ENCODE results near the gene TEKT2.
A peak's percentile ranks its signal among the peaks of the same experiment; 100 is the strongest.

Gene TEKT2

DNA sequence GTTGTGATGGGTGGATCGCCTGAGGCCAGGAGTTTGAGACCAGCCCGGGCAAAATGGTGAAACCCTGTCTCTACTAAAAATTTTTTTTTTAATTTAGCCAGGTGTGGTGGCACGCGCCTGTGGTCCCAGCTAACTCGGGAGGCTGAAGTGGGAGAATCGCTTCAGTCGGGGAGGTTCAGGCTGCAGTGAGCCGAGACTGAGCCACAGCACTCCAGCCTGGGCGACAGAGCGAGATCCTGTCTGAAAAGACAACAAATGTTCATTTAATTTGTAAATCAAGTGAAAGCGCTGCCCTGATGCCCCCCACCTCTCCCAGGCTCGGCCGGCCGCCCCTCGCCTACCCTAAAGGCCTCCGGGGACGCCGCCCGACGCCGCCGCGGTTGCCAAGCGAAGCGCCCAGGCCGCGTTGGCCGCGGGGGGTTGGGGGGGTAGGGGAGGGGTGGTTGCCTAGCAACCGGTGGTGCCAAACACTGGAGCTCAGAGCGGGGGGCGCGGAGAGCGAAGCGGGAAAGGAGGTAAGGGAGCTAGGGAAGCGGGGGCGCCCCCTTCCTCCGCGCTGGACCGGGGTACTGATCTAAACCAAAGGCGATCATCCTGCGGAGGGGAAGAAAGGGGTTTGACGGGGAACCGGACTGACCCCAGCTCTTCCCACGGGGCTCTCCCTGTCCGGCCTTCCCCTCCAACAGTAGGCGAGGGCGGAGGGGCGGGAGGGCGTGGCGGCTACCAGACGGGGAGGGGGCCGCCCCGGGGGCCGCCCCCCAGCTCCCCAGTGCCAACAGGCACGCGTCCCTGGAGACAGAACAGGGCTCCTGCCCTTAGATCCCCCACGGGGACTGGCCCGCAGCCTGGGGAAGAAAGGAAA lies at the start of gene TEKT2:
Gene TEKT2 (plus strand): TSS at position 460 of the 862 bp plus-strand sequence. CDS start 828 bp downstream, outside the sequence.
- no peak for DNase-seq

DNA sequence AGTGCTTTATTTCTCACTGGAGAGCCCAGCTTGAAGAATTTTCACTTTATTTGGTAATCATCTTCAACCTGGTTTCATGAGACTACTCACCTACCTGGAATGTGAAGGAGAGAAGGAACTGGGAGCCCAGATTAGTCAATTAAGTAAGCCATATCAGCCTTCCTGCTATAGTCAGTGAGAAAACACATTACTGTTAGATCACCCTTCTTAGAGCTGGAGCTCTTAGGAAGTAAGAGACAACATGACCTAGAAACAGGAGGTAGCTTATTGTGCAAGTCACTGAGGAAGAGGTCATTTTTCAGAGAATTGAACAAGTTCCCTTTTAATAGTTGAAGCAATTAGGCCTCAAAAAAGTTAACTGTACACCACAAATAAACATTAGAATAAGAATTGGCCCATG lies 49.2 kb upstream of the TEKT2 start:
- peak; percentile 90 for DNase-seq

- DNase-seq, result no peak
Measured at GRCh38 chr1:36035154-36035553, 48.7 kb upstream of the TEKT2 start.

- no peak for DNase-seq
Measured at GRCh38 chr1:36040238-36040637, 43.7 kb upstream of the TEKT2 start.

GRCh38 chr1:36051821-36052220 lies 32.1 kb upstream of the TEKT2 start:
- no peak for DNase-seq

DNA sequence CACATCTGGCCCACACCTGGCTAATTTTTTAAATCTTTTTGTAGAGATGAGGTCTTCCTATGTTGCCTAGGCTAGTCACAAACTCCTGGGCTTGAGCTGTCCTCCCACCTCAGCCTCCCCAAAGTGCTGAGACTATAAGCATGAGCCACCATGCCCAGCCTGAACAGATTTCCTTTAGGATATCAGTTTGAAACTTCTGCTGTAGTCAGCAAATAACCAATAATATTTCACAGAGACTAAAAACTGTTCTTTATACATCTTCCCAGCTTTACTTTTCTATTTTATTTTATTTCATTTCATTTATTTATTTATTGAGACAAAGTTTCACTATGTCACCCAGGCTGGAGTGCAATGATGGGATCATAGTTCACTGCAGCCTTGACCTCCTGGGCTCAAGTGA lies 29.9 kb upstream of the TEKT2 start:
- no peak for DNase-seq

GRCh38 chr1:36055706-36056105 lies 28.2 kb upstream of the TEKT2 start:
- no peak for DNase-seq

- no peak for DNase-seq
Measured at GRCh38 chr1:36062315-36062714, 21.6 kb upstream of the TEKT2 start.

DNA sequence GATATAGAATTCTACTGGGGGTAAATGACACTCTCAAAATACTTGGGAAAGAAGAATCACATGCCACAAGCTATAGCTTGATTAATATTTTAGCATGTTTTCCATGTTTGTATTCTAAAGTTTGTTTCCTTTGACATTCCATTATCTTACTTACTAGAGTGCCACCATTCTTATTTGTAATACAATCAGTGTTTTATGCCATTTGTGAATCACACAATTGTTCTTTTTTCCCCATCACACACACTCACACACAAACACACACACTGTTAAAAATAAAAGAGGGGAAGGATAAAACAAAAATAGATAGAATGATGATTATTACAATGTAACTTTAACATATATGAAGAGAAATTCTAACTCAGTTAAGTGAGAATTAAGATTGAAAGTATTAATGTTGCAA lies 16.0 kb upstream of the TEKT2 start:
- no peak for DNase-seq

- DNase-seq, result no peak
Measured at GRCh38 chr1:36068866-36069265, 15.0 kb upstream of the TEKT2 start.

GRCh38 chr1:36070349-36070748 lies 13.5 kb upstream of the TEKT2 start:
- DNase-seq, result no peak

- DNase-seq, result no peak
Measured at GRCh38 chr1:36076979-36077573, 6.8 kb upstream of the TEKT2 start.

DNA sequence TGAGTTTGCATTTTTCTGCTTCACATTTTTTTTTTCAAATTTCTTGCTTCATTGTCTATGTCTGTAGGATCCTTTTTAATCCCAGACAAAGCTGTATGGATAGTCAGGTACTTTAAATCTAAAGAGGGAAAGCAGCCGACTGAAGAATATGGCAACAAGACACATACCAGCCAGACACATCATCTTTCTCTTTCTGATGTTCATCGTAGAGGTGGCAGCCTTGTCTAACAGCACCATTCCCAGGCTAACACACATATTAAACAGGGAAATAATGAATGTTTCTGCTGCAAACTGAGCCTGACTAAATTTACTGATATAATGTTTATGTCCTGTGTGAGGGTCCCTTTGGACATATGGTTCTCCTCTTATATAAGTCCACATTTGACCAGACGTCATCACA lies 3.7 kb upstream of the TEKT2 start:
- no peak for DNase-seq

DNA sequence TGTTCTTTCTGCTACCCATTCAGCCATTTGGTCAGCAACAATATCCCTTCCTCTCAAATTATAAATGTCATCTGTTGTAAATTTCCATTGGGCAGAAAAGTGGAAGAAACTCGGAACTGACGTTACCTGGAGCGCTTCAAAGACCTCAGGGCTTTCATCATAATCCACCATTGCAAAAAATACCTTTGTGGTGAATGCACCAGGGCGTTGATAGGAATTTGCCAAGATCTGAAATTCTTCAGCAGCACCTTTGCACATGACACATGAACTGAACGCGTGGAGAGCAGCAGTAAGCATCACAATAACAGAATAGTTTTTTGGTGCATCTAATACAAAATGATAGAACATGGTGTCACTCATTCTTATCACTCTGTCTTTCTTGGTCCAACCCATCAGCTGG lies 3.1 kb upstream of the TEKT2 start:
- DNase-seq, result no peak

- no peak for DNase-seq
Measured at GRCh38 chr1:36081926-36082485, 1.9 kb upstream of the TEKT2 start.

- no peak for DNase-seq
Measured at GRCh38 chr1:36083219-36083618, 675 bp upstream of the TEKT2 start.

DNA sequence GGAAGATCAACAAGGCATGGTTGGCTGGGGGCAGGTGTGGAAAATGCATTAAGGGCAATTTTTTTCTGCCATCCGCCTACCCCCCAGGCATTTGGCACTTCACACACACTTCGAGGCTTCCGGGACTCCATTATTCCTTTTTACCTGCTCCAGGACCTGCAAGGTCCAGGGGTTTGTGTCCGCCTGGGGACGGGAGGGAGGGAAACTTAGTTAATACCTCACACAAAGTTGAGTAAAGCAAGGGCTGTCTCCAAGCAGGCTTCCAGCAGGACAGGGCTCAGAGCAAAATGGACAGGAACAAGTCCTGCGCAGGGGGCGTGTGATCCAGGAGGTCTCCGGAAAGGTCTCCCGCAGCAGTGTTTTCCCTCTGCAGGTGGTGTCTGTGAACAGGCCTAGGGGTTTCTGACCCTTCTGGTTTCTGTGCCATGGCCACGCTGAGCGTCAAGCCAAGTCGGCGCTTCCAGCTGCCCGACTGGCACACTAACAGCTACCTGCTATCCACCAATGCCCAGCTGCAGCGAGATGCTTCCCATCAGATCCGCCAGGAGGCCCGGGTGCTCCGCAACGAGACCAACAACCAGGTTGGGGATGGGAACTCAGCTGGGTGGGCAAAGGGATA lies 712 bp downstream of the TEKT2 start:
- no peak for DNase-seq

GRCh38 chr1:36085126-36085525 lies 1.2 kb downstream of the TEKT2 start:
- no peak for DNase-seq

DNA sequence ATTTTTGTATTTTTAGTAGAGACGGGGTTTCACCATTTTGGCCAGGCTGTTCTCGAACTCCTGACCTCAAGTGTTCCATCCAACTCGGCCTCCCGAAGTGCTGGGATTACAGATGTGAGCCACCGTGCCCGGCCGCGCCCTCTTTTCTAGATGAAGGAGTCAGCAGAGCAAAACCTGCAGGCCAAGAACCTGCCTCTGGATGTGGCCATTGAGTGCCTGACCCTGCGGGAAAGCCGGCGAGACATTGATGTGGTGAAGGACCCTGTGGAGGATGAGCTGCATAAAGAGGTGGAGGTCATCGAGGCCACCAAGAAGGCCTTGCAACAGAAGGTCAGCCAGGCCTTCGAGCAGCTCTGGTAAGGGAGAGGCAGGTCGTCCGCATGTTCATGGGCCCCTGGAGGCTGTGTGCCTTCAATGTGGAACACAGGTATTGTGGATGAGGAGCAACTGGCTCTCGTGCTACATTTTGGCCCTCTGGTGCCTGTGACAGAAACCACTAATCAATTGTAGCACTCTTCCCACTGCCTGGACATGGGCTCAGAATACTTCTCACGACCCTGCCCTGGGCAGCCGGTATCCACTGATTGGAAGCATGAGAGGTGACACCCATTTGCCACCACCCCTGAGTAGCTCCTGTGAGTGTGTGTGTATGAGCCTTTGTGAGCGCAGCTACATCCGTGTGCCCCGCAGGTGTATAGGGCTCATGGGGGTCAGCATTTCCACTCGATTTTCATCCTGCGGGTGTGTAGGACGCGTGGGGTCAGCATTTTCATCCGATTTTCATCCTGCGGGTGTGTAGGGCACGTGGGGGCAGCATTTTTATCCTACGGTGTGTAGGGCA lies 2.0 kb downstream of the TEKT2 start:
- DNase-seq, result no peak

- no peak for DNase-seq
Measured at GRCh38 chr1:36086529-36087232, 2.8 kb downstream of the TEKT2 start.

DNA sequence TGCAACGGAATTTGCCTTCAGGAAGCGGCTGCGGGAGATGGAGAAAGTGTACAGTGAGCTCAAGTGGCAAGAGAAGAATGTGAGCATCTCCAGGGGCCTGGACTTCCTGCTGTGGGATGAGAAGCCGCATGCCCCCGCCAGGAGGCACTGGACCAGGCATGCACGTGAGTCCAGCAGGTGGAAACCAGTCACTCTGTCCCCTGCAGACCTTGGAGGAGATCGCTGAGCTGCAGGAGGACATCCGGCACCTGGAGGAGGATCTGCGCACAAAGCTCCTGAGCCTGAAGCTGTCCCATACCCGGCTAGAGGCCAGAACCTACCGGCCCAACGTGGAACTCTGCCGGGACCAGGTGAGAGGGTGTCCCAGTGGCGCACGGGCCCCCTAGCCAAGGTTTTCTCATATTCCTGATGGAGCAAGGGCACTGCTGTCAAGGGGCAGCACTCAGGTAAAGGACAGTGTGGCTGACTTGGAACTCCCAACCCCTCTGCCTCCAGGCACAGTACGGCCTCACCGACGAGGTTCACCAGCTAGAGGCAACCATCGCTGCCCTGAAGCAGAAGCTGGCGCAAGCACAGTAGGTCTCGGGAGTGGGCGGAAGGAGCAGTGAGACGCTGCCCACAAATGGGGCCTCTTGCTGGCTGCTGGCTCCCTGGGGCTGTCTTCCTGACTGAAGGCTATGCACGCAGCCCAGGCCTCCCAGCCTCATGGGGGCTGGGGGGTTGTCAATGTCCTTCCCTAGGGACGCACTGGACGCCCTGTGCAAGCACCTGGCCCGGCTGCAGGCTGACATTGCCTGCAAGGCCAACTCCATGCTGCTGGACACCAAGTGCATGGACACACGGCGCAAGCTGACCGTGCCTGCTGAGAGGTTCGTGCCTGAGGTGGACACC lies 3.6 kb downstream of the TEKT2 start:
- no peak for DNase-seq
